Lung (tissue), 12 donors: Measurements from ENCODE around the gene IGFBP2. TPM values are rescaled to one million over a fixed set of nuclear protein-coding genes. Genes with fewer than 3 reads are reported as not detected.
A peak's percentile ranks its signal among the peaks of the same experiment; 100 is the strongest.

ENCODE experiments used
- ATAC-seq: fragments of 200-7000 bp; cut with Tn5 transposase; one replicate; pipeline ENCODE4 v1.9.1; 2020; ENCODE audit warnings: moderate number of reproducible peaks; ENCODE audit not compliant: insufficient read depth, low FRiP score
- DNase-seq, 3 donors: peaks; one replicate each; pipeline ENCODE4 v3.0.0-alpha.2; 2013 to 2017
- H3K27ac ChIP-seq, 2 donors: one replicate each; pipeline ENCODE4 v1.5.1; 2013; ENCODE audit warnings: mild to moderate bottlenecking in 2 of 2, moderate library complexity in 2 of 2, control low read depth in 1 of 2, inconsistent platforms in 1 of 2, low read depth in 1 of 2, low read length in 1 of 2
- H3K27me3 ChIP-seq, 3 donors: one replicate each; pipeline ENCODE4 v1.5.1; 2013; ENCODE audit warnings: low read length in 2 of 3; ENCODE audit not compliant: control insufficient read depth in 3 of 3, insufficient read depth in 3 of 3
- H3K36me3 ChIP-seq, 4 donors: one replicate each; pipeline ENCODE4 v1.5.1; 2013; ENCODE audit warnings: low read length in 4 of 4, mild to moderate bottlenecking in 1 of 4, moderate library complexity in 1 of 4; ENCODE audit not compliant: control insufficient read depth in 4 of 4, insufficient read depth in 4 of 4
- H3K4me1 ChIP-seq, 5 donors: one replicate each; pipeline ENCODE4 v1.5.1; 2013; ENCODE audit warnings: low read length in 5 of 5, mild to moderate bottlenecking in 2 of 5, moderate library complexity in 1 of 5; ENCODE audit not compliant: control insufficient read depth in 5 of 5, insufficient read depth in 5 of 5
- H3K4me3 ChIP-seq: one replicate; pipeline ENCODE4 v1.5.1; 2013; ENCODE audit warnings: mild to moderate bottlenecking, control low read depth, moderate library complexity
- H3K9ac ChIP-seq, 2 donors: one replicate each; pipeline ENCODE4 v1.5.1; 2013; ENCODE audit warnings: low read length in 2 of 2, control low read depth in 1 of 2; ENCODE audit not compliant: insufficient read depth in 1 of 2
- H3K9me3 ChIP-seq, 4 donors: one replicate each; pipeline ENCODE4 v1.5.1; 2013; ENCODE audit warnings: low read length in 3 of 4, mild to moderate bottlenecking in 1 of 4, moderate library complexity in 1 of 4; ENCODE audit not compliant: control insufficient read depth in 4 of 4, insufficient read depth in 3 of 4
- CTCF ChIP-seq: IDR thresholded peaks from 2 replicates; pipeline ENCODE4 v1.5.1; 2012; ENCODE audit warnings: mild to moderate bottlenecking; ENCODE audit errors: control extremely low read depth, extremely low read depth
- WGBS, 2 donors: extraction: QIAGEN DNeasy Blood & Tissue Kit; methylation state at CpG; one replicate each; pipeline ENCODE4 v1.1.7; 2013; 5-methylcytosine and 5-hydroxymethylcytosine counted together
- polyA plus RNA-seq, 2 donors: library from polyadenylated mRNA; stranded (reverse); fragments of 200-250 nt; gene quantifications; one replicate each; pipeline ENCODE4 v1.2.1, GENCODE V29; 2013
- total RNA-seq, 2 donors: library from RNA; depleted of rRNA in 1 of 2; stranded (reverse); fragments of >200 nt in 1 of 2; gene quantifications; one replicate each; pipeline ENCODE4 v1.2.1, GENCODE V29; 2014 to 2021
- donor health status: control.
- donor health status: control.
- donor health status: Bipolar disorder and iron deficiency.
- donor health status: healthy.
- donor health status: DM: yes; HTN: yes; CAD: no.

The IGFBP2 gene
- total and polyA plus RNA-seq, 4 donors: 50.5 to 104 (median 81.2) TPM

- WGBS, 2 donors: 44 to 54% methylated on average over 6 of the region's 6 CpGs
- no peaks in the 10 kb centered on the region for H3K27me3 ChIP-seq
- ATAC-seq: no peak
Observed at GRCh38 chr2:216664593-216665034, 31.4 kb downstream of the IGFBP2 start.

GRCh38 chr2:216665242-216665641, 32.0 kb downstream of the IGFBP2 start:
- TF ChIP-seq CTCF: no peak
- Histone ChIP-seq H3K9me3 (no peaks in the 10 kb centered on the region), H3K4me1 (peaks cover 0 to 11% (median 0%) of the 10 kb centered on the region in 5 donors), H3K27ac (no peak overlapping the region), H3K4me3 (no peak overlapping the region), H3K27me3 (no peaks in the 10 kb centered on the region), H3K9ac (no peak overlapping the region), H3K36me3 (no peaks in the 10 kb centered on the region)
- DNase-seq (peak; percentile 35 to 65 (median 54)), ATAC-seq (no peak)
- 50 to 67% methylated on average over 7 of the region's 7 CpGs for WGBS, 2 donors

More at GRCh38 chr2:216664593-216665034, 31.4 kb downstream of the IGFBP2 start:
- no peak overlapping the region for H3K9ac ChIP-seq
- no peaks in the 10 kb centered on the region for H3K36me3 ChIP-seq
- H3K27ac ChIP-seq: no peak overlapping the region
- no peaks in the 10 kb centered on the region for H3K9me3 ChIP-seq
- peaks cover 0 to 11% (median 1%) of the 10 kb centered on the region in 5 donors for H3K4me1 ChIP-seq
- no peak overlapping the region for H3K4me3 ChIP-seq
- no peak for DNase-seq
- no peak for TF ChIP-seq CTCF

GRCh38 chr2:216665717-216666116, 32.5 kb downstream of the IGFBP2 start:
- no peak for TF ChIP-seq CTCF
- DNase-seq: peak; percentile 60 to 64 (median 62)
- H3K36me3 ChIP-seq: no peaks in the 10 kb centered on the region
- no peaks in the 10 kb centered on the region for H3K9me3 ChIP-seq
- H3K27me3 ChIP-seq: no peaks in the 10 kb centered on the region
- H3K27ac ChIP-seq: no peak overlapping the region
- ATAC-seq: no peak
- WGBS, 2 donors: 54 to 62% methylated on average over 12 of the region's 12 CpGs
- H3K9ac ChIP-seq: no peak overlapping the region
- no peak overlapping the region for H3K4me3 ChIP-seq
- H3K4me1 ChIP-seq: peaks cover 0 to 11% (median 0%) of the 10 kb centered on the region in 5 donors
